ENCODE results near the gene CD99.
"Not testable (repeated sequence)": the region's sequence is repeated elsewhere in the genome, so short reads cannot be mapped to it uniquely, and the experiment has no call there.

The CD99 gene

DNA sequence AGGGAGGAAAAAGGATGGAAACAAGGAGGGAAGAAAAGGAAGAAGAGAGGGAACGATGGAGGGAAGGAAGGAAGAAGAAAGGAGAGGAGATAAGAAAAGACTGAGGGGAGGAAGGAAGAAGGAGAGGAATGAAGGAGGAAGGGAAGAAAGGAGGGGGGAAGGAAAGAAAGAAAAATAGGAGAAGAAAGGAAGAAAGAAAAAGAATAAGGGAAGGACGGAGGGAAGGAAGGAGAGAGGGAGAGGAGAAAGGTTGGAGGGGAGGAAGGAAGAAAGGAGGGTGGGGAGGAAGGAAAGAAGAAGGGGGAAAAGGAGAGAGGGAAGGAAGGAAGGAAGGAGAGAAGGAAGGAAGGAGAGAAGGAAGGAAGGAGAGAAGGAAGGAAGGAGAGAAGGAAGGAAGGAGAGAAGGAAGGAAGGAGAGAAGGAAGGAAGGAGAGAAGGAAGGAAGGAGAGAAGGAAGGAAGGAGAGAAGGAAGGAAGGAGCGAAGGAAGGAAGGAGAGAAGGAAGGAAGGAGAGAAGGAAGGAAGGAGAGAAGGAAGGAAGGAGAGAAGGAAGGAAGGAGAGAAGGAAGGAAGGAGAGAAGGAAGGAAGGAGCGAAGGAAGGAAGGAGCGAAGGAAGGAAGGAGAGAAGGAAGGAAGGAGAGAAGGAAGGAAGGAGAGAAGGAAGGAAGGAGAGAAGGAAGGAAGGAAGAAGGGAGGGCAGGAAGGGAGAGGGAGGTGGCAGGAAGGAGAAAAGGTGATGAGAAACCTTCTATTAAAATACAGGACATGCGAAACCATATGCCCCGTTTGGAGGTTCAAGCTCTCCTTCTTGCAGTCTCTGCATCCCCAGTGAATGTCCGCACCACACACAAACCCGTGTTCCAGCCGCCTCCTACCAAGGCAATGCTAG is 82.3 kb downstream of the CD99 start:
- not testable (repeated sequence) for DNase-seq (ENCODE audit: low read depth)

DNA sequence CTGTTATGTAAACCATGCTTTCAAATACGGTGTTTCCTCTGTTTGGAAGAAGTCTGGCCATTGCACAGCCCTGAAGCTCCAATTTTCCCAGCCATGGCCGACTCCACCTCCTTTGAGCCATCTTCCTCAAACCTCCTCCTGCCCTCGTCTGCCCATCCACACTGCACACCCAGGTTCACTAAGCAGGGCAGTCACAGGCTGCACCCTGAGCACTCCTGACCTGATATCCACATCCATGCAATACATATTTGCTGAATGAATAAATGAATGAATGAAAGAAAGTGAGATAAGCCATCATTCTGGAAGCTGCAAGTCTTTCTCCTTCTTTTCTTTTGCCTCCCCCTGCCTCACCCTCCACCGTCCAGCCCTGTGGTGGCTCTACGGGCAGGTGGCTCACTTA is 83.0 kb downstream of the CD99 start:
- DNase-seq (ENCODE audit: low read depth), result no peak

- DNase-seq (ENCODE audit: low read depth), result no peak
Observed at GRCh38 chrX:2774776-2775175, 83.7 kb downstream of the CD99 start.

- not testable (repeated sequence) for DNase-seq (ENCODE audit: low read depth)
Observed at GRCh38 chrX:2780472-2781225, 89.6 kb downstream of the CD99 start.

DNA sequence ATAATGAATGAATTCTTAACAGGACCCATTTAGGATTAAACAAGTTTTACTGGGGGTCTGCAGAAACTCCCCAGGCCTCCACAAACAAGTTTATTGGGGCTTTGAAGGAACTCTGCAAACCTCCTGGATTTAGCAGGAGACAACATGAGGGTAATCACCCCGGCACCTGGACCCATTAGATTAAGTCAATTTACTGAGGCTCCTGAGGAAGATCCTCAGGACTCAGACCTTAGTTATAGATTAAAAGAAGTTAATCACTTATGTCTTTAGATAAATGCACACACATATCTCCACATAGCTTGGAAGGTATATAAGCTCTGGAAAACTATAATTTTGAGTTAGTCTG is 90.1 kb downstream of the CD99 start:
- DNase-seq (ENCODE audit: low read depth), result no peak

GRCh38 chrX:2781698-2782097 is 90.6 kb downstream of the CD99 start:
- no peak for DNase-seq (ENCODE audit: low read depth)

GRCh38 chrX:2782171-2782570 is 91.1 kb downstream of the CD99 start:
- no peak for DNase-seq (ENCODE audit: low read depth)

DNA sequence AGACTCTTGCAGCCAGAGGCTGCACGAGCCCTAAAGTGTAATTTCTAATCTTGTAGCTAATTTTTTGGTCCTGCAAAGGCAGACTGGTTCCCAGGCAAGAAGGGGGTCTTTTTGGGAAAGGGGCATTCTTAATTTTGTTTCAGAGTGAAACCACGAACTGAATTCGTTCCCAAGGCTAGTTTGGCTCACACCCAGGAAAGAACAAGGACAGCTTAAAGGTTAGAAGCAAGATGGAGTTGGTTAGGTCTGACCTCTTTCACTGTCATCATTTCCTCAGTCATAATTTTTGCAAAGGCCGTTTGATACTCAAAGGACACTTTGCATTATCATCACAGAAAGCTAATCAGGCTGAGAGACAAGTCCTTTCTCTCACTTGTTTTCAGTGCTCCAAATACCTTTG is 91.7 kb downstream of the CD99 start:
- no peak for DNase-seq (ENCODE audit: low read depth)

- DNase-seq (ENCODE audit: low read depth), result no peak
Observed at GRCh38 chrX:2784026-2784425, 92.9 kb downstream of the CD99 start.

DNA sequence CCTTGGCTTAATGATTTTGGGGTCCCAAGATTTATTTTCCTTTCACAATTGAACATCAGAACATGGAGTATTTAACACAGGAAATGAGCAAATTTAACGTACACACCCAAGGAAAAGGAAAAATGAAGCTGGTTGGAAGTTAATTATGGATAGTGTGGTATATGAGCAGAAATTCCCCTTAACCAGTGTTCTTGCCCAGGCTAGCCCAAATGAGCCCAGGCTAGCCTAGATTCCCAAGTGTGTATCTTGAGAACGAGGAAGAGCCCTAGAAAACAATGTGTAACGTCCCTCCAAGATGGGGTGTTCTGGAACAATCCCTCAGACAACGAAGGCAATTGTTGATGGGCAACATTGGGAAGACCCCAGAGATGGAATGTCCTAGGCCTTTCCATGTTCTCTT is 94.4 kb downstream of the CD99 start:
- no peak for DNase-seq (ENCODE audit: low read depth)

DNA sequence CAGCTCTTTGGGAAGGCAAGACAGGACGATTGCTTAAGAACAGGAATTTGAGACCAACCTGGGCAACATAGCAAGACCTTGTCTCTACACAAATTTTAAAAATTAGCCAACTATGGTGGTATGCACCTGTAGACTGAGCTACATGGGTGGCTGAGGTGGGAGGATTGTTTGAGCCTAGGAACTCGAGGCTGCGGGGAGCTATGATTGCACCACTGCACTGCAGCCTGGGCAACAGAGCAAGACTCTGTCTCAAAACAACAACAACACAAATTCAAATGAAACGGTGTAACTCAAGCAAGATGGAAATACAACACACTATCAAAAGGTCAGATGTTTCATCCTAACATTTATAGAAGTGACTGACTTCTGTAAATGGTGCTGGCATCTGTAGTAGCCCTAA is 97.9 kb downstream of the CD99 start:
- DNase-seq (ENCODE audit: low read depth), result no peak

DNA sequence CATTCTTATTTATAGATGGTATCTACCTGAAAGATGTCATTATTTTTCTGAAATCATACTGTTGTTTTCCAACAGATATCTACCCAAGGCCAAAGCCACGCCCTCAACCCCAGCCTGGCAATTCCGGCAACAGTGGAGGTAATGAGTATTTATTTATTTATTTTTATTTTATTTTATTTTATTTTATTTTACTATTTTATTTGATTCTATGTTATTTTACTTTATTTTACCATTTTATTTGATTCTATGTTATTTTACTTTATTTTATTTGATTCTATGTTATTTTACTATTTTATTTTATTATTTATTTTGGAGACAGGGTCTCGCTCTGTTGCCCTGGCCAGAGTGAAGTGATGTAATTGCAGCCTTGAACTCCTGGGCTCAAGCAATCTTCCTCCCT is 98.5 kb downstream of the CD99 start:
- DNase-seq (ENCODE audit: low read depth), result no peak
